Measurements from ENCODE around the gene FERMT1. TPM values are rescaled to one million over a fixed set of nuclear protein-coding genes. Genes with fewer than 3 reads are reported as not detected.
"Not testable (repeated sequence)": the region's sequence is repeated elsewhere in the genome, so short reads cannot be mapped to it uniquely, and the experiment has no call there.

The FERMT1 gene
- total RNA-seq, 1 experiment from 2014 or later: 1.5 TPM

- no peak for DNase-seq
- Histone ChIP-seq H3K27me3 (no peaks in the 10 kb centered on the region), H3K4me3 (peak overlapping the region; percentile 43), H3K36me3 (no peaks in the 10 kb centered on the region), H3K9me3 (no peaks in the 10 kb centered on the region)
Measured at GRCh38 chr20:6122111-6122872, 538 bp downstream of the FERMT1 start.

GRCh38 chr20:6121504-6121903 is 1.3 kb downstream of the FERMT1 start:
- no peak overlapping the region for H3K4me3 ChIP-seq
- H3K9me3 ChIP-seq: no peaks in the 10 kb centered on the region
- DNase-seq: no peak
- H3K27me3 ChIP-seq: no peaks in the 10 kb centered on the region
- H3K36me3 ChIP-seq: no peaks in the 10 kb centered on the region

DNA sequence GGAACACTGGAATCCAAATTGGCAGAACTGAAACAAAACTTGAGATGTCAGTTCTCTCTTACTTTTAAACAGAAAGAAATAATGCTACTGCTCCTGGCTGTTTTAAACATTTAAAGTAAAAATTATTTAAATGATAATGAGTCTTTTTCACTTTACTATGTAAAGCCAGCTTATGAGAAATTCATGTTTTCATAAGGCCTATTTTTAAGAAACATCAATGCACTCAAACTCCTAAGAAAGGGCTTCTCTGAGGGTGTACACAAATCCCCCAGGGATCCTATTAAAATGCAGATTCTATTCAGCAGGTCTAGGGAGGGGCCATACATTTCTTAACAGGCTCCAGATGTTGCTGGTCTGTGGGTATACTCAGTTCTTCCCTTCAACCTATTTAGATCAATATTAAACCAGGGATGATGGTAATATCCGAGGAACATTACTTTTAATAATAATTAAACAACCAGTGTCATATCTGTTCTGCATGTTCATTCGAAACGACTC is 2.3 kb downstream of the FERMT1 start:
- H3K9me3 ChIP-seq: no peaks in the 10 kb centered on the region
- no peak overlapping the region for H3K4me3 ChIP-seq
- DNase-seq: no peak
- H3K36me3 ChIP-seq: no peaks in the 10 kb centered on the region
- H3K27me3 ChIP-seq: no peaks in the 10 kb centered on the region

- DNase-seq: no peak
- Histone ChIP-seq H3K4me3 (no peak overlapping the region), H3K36me3 (no peaks in the 10 kb centered on the region; the same call in 1 of the 2 replicates), H3K9me3 (no peaks in the 10 kb centered on the region), H3K27me3 (no peaks in the 10 kb centered on the region)
Measured at GRCh38 chr20:6116758-6117157, 6.1 kb downstream of the FERMT1 start.

DNA sequence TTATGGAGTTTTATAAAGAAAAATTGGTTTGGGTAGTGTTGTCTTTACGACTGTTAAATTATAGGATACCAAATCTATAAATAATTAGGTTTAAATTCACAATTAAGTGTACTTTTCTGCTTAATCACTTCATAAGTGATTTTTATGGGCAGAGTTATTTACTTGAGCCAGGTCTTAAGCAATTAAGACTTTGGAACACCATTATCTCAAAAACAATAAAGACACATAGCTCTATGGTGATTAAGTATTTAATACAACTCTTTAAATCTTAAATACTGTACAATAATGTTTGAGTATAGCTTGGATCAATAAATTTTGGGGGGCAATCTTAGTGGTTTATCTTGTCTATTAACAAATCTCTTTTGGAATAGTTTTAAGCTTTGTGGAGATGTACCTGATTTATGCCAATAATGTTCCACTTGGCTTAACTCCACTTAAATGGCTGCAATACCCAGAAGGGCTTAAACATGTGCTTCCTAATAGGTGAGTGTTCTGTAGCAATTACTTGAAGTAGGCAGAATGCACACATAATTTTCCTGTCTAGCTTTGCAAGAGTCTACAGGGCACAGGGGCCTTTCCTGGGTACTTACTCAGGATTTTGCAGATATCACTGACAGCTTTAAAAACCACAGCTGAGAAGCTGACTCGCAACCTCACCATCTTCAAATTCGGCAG is 7.5 kb downstream of the FERMT1 start:
- no peaks in the 10 kb centered on the region; the same call in 1 of the 2 replicates for H3K36me3 ChIP-seq
- no peaks in the 10 kb centered on the region for H3K27me3 ChIP-seq
- no peak for DNase-seq

GRCh38 chr20:6114696-6115095 is 8.1 kb downstream of the FERMT1 start:
- Histone ChIP-seq H3K4me3 (no peak overlapping the region), H3K36me3 (no peaks in the 10 kb centered on the region; the same call in 1 of the 2 replicates), H3K9me3 (no peaks in the 10 kb centered on the region), H3K27me3 (no peaks in the 10 kb centered on the region)
- DNase-seq: no peak

More for the DNA sequence above, 7.5 kb downstream of the FERMT1 start:
- no peaks in the 10 kb centered on the region for H3K9me3 ChIP-seq
- H3K4me3 ChIP-seq: no peak overlapping the region

- Histone ChIP-seq H3K36me3 (no peaks in the 10 kb centered on the region; the same call in 1 of the 2 replicates), H3K4me3 (no peak overlapping the region), H3K27me3 (no peaks in the 10 kb centered on the region), H3K9me3 (no peaks in the 10 kb centered on the region)
- DNase-seq: no peak
Measured at GRCh38 chr20:6113951-6114350, 8.9 kb downstream of the FERMT1 start.

DNA sequence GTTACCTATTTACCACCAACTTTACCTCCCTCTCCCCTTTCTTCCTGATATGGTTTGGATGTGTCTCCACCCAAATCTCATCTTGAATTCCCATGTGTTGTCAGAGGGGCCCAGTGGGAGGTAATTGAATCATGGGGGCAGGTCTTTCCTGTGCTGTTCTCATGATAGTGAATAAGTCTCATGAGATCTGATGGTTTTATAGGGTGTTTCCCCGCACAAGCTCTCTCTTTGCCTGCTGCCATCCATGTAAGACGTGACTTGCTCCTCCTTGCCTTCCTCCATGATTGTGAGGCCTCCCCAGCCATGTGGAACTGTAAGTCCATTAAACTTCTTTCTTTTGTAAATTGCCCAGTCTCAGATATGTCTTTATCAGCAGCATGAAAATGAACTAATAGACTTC is 9.9 kb downstream of the FERMT1 start:
- H3K27me3 ChIP-seq, H3K36me3 ChIP-seq, DNase-seq, H3K9me3 ChIP-seq, H3K4me3 ChIP-seq: not testable (repeated sequence)

DNA sequence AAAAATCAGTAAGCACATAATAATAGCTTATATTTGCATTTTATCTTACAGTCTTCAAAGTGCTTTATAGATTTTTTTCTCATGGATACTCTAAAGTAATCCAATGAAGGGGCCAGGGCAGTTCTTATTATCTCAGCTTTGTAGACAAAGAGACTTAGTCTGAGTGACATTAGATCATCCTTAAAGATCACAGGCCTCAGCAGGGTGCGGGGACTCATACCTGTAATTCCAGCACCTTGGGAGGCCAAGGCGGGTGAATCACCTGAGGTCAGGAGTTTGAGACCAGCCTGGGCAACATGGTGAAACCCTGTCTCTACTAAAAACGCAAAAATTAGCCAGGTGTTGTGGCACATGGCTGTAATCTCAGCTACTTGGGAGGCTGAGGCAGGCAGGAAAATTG is 14.5 kb downstream of the FERMT1 start:
- DNase-seq: no peak
- Histone ChIP-seq H3K27me3 (no peaks in the 10 kb centered on the region), H3K9me3 (no peaks in the 10 kb centered on the region), H3K36me3 (no peaks in the 10 kb centered on the region), H3K4me3 (no peak overlapping the region)

DNA sequence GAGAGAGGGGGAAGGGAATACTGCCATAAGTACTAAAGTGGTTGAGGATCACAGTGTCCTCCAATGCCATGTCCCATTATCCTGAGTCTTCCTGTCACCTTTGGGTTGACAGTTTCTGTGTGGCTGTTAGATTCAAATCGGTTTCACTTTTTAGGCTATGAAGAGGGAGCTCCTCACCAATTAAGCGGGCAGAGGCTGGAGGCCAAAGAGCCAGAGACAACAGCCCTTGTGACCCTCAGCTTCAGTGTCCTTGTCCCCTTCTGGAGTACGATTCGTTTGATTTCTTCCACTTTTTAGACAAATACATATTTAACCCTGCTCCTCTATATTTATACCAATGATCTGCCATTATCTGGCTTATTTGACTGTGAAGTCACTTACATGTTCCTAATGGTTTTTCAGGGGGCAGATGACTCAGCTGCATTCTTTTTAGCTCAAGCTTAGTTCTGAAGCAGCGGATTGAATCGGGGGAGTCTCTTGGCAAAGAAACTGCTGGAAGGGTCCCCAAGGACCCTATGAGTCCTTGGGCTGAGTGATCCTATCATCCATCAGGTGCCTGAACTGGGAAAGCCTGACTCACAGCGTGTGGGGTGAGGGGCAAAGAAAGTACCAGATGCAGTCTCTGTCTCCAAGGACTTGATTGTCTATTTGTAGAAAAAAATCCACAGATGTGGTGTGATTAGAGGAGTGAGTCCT is 18.2 kb downstream of the FERMT1 start:
- H3K36me3 ChIP-seq: no peaks in the 10 kb centered on the region
- DNase-seq: no peak
- no peak overlapping the region for H3K4me3 ChIP-seq
- H3K9me3 ChIP-seq: no peaks in the 10 kb centered on the region
- H3K27me3 ChIP-seq: no peaks in the 10 kb centered on the region

DNA sequence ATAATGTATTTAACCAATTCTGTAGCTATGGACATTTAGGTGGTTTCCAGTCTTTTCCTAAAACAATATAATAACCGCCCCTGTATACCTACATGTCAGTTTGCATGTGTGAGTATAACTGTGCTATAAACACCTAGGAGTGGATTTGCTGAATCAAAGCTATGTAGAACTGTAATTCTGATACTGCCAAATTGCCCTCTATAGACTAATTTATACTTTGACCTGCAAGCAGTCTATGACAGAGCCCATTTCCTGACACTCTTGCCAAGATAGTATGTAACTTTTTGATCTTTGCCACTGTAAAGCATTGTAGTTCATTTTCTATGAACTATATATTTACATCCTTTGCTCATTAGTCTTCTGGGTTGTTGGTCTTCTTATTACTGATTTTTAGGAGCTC is 19.5 kb downstream of the FERMT1 start:
- no peaks in the 10 kb centered on the region for H3K9me3 ChIP-seq
- no peaks in the 10 kb centered on the region for H3K27me3 ChIP-seq
- DNase-seq: no peak
- no peak overlapping the region for H3K4me3 ChIP-seq
- H3K36me3 ChIP-seq: no peaks in the 10 kb centered on the region

DNA sequence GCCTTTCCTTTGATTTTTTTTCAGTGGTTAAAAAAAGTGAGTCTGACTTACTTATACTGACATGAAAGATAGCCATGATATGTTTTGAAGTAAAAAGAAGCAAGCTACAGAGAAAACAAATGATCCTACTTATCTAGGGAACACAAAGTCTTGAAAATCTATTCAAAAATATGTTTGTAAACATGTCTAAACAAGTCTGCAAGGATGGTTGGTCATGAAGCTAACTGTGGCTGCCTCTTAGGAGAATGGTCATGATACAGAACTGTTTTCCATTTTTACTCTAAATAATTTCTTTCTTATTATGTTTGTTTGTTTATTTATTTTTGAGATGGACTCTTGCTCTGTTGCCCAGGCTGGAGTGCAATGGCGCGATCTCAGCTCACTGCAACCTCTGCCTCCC is 21.5 kb downstream of the FERMT1 start:
- H3K4me3 ChIP-seq: no peak overlapping the region
- H3K27me3 ChIP-seq: no peaks in the 10 kb centered on the region
- DNase-seq: no peak
- no peaks in the 10 kb centered on the region for H3K36me3 ChIP-seq
- H3K9me3 ChIP-seq: no peaks in the 10 kb centered on the region

GRCh38 chr20:6100246-6100645 is 22.6 kb downstream of the FERMT1 start:
- no peak for DNase-seq
- Histone ChIP-seq H3K27me3 (no peaks in the 10 kb centered on the region), H3K9me3 (no peaks in the 10 kb centered on the region), H3K36me3 (no peaks in the 10 kb centered on the region), H3K4me3 (no peak overlapping the region)

GRCh38 chr20:6099819-6100218 is 23.0 kb downstream of the FERMT1 start:
- H3K36me3 ChIP-seq: no peaks in the 10 kb centered on the region
- no peak overlapping the region for H3K4me3 ChIP-seq
- DNase-seq: no peak
- no peaks in the 10 kb centered on the region for H3K27me3 ChIP-seq
- no peaks in the 10 kb centered on the region for H3K9me3 ChIP-seq

DNA sequence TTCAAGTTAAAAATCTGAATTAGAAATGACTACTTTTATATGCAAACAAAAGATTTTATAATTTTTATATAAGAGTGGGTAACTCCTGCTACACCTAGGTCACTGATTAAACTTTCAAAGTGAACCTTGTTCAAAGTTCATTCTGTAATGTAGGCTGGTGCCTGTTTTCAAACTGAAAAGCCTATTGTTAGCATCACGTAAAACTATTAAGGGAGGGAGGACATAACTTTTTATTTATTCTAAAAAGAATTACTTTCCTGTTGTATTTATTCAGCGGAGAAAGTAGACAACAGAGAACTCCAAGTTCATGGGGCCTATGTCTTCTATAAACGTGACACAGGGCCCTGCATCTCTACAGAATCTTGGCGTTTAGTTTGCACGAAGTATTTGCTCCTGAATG is 27.4 kb downstream of the FERMT1 start:
- H3K27me3 ChIP-seq: no peaks in the 10 kb centered on the region
- no peak for DNase-seq
- H3K9me3 ChIP-seq: no peaks in the 10 kb centered on the region
- no peak overlapping the region for H3K4me3 ChIP-seq
- H3K36me3 ChIP-seq: no peaks in the 10 kb centered on the region

GRCh38 chr20:6094565-6094964 is 28.3 kb downstream of the FERMT1 start:
- no peak for DNase-seq
- no peak overlapping the region for H3K4me3 ChIP-seq
- H3K9me3 ChIP-seq: no peaks in the 10 kb centered on the region
- no peaks in the 10 kb centered on the region for H3K27me3 ChIP-seq
- H3K36me3 ChIP-seq: no peaks in the 10 kb centered on the region

- H3K36me3 ChIP-seq: no peaks in the 10 kb centered on the region
- DNase-seq: no peak
- no peak overlapping the region for H3K4me3 ChIP-seq
- no peaks in the 10 kb centered on the region for H3K27me3 ChIP-seq
- H3K9me3 ChIP-seq: no peaks in the 10 kb centered on the region
Measured at GRCh38 chr20:6094063-6094462, 28.8 kb downstream of the FERMT1 start.
